Measurements from ENCODE around the gene GPC5.

DNA sequence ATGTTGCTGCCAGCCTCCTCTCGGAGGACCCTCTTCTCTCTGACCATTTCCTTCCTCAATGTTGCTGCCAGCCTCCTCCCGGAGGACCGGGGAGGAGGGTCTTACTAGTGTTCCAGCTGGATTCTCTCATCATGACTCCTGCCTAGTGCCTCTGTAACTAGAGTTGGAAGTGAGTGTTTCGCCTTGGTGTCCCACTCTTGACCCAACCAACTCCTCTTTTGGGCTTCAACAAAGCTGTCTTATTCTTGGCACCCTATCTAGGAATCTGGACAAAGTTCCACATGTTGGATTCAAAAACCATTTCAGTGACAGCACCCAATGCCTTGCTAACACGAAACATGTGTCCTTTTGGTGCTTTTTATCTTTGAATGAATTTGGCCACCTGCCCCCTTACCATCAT, 165.4 kb downstream of the GPC5 start:
- TF ChIP-seq POLR2A (IDR thresholded peaks at IDR 0.05): no peak
- TF ChIP-seq, protein P1, sequence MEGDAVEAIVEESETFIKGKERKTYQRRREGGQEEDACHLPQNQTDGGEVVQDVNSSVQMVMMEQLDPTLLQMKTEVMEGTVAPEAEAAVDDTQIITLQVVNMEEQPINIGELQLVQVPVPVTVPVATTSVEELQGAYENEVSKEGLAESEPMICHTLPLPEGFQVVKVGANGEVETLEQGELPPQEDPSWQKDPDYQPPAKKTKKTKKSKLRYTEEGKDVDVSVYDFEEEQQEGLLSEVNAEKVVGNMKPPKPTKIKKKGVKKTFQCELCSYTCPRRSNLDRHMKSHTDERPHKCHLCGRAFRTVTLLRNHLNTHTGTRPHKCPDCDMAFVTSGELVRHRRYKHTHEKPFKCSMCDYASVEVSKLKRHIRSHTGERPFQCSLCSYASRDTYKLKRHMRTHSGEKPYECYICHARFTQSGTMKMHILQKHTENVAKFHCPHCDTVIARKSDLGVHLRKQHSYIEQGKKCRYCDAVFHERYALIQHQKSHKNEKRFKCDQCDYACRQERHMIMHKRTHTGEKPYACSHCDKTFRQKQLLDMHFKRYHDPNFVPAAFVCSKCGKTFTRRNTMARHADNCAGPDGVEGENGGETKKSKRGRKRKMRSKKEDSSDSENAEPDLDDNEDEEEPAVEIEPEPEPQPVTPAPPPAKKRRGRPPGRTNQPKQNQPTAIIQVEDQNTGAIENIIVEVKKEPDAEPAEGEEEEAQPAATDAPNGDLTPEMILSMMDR (IDR thresholded peaks at IDR 0.05): no peak

All from uterus (tissue), 2 donors.